Astrocyte of the spinal cord (primary cell): ENCODE data around the gene HIPK1.

Experiments used
- DNase-seq: peaks from one replicate; pipeline ENCODE4 v3.0.0; 2011; ENCODE audit warnings: low read depth, low spot score
- H3K4me3 ChIP-seq: 2 replicates; pipeline ENCODE4 v1.5.1; 2011; ENCODE audit warnings: low read depth, mild to moderate bottlenecking, low read length, moderate library complexity
- CTCF ChIP-seq: IDR thresholded peaks from 2 replicates; pipeline ENCODE4 v1.5.1; 2012; ENCODE audit warnings: low read depth, mild to moderate bottlenecking, low read length, inconsistent platforms
- in situ Hi-C: cut with HindIII; loops from 2 replicates; pipeline ENCODE4 v1.10.0; 2017; ENCODE audit warnings: low sequenced_read_pairs

Gene HIPK1

GRCh38 chr1:113965703-113966412, 36.7 kb downstream of the HIPK1 start:
- peak; percentile 20 for DNase-seq
- no peak overlapping the region for H3K4me3 ChIP-seq
- no peak for TF ChIP-seq CTCF
- in situ Hi-C loops: no loop called here

- no peak for DNase-seq
- in situ Hi-C loops: no loop called here
- H3K4me3 ChIP-seq: no peak overlapping the region
- no peak for TF ChIP-seq CTCF
These were observed 43.8 kb downstream of the HIPK1 start for GRCh38 chr1:113972954-113973353.

- DNase-seq: peak; percentile 39
- no peak overlapping the region for H3K4me3 ChIP-seq
- in situ Hi-C loops: no loop called here
- no peak for TF ChIP-seq CTCF
These were observed 46.2 kb downstream of the HIPK1 start for GRCh38 chr1:113975211-113975895.

- in situ Hi-C loops: no loop called here
- TF ChIP-seq CTCF: peak; percentile 81
- H3K4me3 ChIP-seq: no peak overlapping the region
- DNase-seq: peak; percentile 67
These were observed 47.6 kb downstream of the HIPK1 start for GRCh38 chr1:113976609-113977278.

- no peak for DNase-seq
- no peak overlapping the region for H3K4me3 ChIP-seq
- no peak for TF ChIP-seq CTCF
- in situ Hi-C loops: no loop called here
These were observed 48.8 kb downstream of the HIPK1 start for GRCh38 chr1:113977906-113978305.

- peak; percentile 66 for TF ChIP-seq CTCF
- in situ Hi-C loops: no loop called here
- peak; percentile 95 for DNase-seq
- H3K4me3 ChIP-seq: peak within 1 kb of the TSS; percentile 27
These were observed 50.0 kb downstream of the HIPK1 start, which contains the start of gene OLFML3 for GRCh38 chr1:113978863-113979702. Gene OLFML3 (plus strand): TSS chr1:113979474. CDS start chr1:113979517, 43 bp downstream.
